Activated CD8-positive, alpha-beta memory T cell treated with anti-CD3 and anti-CD28 coated beads for 1 hour (primary cell): ENCODE results near the gene ACIN1.

Experiments
- DNase-seq, 2 donors: peaks; one replicate each; pipeline ENCODE4 v3.0.0-alpha.2; 2020; ENCODE audit warnings: low read depth in 1 of 2; ENCODE audit errors: extremely low read depth in 1 of 2

Gene ACIN1

DNA sequence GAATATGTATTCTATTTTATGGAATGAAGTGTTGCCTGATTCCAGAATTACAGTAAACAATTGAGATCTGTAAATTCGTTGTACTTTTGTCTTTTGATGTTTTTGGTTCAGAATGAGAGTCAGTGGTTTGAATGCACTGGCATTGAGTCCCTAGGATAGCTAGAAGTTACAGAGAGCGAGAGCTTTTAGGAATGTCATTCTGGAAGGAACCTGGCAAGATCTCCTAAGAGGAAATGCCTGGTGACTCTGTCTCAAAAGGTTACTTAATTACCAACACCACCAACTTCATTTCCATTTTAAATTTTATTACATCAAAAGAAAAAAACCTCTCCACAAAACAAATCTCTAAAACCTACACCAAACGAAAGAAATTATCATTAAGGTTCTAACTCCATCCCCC lies 30.1 kb upstream of the ACIN1 start:
- no peak for DNase-seq

GRCh38 chr14:23124337-23124954 lies 29.5 kb upstream of the ACIN1 start:
- DNase-seq, result no peak

GRCh38 chr14:23123419-23123818 lies 28.5 kb upstream of the ACIN1 start:
- DNase-seq, result no peak

GRCh38 chr14:23122086-23122485 lies 27.1 kb upstream of the ACIN1 start:
- no peak for DNase-seq

DNA sequence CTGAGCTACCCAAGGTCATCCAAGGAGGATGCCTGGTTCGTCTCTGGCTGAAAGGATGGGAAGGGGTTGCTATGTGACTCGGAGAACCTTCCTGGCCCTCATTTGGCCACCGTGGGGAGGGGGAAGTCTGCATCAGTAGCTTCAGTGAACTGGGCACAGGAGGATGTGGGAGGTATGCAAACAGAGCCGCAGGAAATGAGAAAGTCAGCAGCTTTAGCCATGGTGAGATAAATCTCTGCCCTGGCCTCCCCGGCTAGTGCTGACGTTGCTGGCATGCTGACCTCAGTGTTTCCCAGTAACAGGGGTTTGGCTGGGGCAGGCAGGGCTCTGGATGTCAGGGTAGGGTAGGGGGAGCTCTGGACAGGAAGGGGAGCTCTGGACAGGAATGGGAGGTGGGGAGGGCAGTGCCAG lies 26.4 kb upstream of the ACIN1 start:
- no peak for DNase-seq

DNA sequence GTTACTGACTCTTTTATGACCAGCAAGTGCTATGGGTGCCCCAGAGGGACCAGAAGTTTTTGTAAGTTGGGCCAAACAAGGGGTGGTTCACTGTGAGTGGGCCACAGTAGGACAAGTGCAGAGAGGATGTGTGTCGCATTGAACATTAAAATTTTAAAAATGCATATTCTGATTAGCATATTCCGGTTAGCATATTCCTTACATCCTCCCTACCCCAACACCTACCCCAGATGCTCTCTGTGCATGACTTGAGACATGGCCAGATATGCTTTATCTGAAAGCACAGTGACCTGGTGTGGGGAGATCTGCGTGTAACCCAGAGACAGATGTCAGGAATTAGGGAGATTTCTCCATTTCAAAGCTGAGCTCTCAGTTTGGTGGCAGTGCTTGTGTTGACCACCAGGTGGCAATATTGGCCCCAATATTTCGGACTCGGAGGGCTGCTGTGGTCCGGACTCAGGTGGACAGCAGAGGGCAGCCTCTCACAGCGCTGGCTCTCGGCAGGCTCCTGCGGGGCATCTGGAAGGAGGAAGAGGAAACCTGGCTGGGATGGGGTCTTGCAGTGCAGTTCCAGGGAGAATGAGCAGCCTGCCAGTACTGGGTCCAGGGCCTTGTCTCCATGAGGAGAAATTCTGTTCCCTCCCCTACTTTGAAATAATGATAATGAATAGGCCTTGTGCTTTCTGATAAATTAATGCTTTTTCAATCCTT lies 25.8 kb upstream of the ACIN1 start:
- peak; percentile 50 to 56 for DNase-seq

GRCh38 chr14:23119363-23120327 lies 24.7 kb upstream of the ACIN1 start:
- DNase-seq, result no peak

DNA sequence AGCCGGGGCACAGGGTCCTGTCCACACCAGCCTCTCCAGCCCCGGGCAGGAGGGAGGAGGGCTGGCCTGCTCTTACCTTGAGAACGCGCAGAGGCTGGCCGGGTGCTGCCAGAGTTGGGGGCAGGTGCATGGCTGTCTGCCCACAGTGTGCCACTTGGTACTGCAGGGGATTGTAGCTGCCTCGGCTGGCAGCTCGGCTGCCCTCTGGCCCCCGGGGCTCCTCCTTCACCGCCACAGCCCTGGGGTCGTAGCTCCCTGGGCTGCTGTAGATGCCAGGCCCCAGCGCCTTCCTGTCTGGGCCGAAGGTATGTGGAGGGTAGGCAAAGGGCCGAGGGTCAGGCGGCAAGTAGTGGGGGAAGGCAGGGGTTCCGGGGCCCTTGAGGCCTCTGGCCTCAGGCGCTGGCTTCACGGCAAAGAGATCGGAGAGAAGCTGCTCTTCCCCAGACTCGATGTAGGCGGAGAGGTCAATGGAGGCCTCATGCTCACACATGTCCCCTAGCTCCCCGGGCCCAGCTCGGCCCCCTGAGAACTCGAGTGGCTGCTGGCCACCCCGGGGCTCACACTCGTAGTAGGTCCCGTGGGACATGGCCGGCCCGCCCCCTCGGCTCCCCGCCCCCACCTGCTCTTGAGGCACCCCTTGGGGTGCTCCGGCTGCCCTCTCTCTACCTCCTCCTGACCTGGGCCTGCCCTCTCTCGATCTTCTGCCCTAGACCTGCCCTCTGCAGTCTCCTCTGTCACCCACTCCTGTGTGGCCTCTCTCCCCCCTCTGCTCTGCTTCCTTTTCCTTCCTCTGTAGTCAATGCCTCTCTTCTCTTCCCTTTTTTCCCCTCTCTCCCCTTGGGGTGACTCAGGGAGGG lies 23.8 kb upstream of the ACIN1 start, which contains the start of gene CEBPE:
TSS of gene CEBPE (minus strand) at position 750 of the 857 bp plus-strand sequence. CDS start at position 586, 164 bp downstream.
- no peak for DNase-seq

DNA sequence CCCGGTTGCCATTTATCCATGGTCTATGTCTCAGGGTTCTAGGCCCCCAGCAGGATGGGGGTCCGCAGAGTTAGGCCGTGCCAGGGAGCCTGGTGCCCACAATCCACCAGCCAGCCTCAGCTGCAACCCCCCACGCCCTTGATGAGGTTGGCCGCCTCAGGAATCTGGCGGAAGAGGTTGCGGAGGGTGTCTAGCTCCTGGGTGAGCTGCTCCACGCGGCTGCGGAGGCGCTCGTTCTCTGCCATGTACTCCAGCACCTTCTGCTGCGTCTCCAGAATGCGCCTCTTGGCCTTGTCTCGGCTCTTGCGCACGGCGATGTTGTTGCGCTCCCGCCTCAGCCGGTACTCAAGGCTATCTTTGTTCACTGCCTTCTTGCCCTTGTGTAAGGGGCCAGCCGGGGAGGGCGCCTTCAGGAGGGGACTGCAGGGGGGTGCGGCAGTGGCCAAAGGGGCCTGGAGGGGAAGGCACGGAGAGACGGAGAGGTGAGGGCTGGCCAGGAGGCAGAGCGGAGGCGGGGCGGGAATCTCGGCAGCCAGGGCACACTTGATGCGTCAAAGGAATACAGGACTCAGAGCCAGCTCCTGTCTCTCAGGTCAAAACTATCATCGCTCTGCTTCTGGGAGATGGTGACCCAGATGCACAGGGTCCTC lies 22.6 kb upstream of the ACIN1 start:
- no peak for DNase-seq

- DNase-seq, result no peak
These were observed 21.0 kb upstream of the ACIN1 start for GRCh38 chr14:23115918-23116317.

DNA sequence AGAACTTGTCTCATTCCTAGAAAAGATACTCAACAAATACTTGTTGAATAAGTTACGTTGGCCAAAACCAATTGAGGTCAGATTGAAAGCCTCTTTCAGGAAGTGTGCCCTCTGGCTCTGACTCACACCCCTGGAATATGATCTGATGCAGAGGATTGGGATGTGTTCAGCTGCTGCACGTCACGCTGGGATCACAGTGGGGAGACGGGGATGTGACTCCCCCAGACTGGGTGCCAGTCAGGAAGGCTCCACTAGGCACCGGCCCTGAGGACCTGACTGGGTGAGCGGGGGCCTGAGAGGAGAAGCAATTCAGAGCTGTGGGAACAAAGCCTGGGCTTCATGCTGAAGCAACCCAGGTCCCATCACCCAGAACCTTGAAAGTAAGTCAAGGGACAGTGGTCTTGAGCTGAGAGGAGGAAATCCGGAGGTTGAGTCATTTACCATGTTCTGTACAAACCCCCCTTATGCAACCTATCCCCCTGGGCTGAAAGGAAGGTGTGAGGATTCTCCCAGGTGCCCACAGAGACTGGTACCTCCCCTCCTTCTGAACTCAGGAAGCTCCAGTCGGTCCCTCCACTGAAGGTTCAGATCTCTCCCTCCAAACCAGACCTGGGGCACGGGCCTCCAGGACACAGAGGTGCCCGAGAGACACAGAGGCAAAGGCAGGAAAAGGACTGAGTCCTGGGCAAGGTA lies 20.2 kb upstream of the ACIN1 start:
- DNase-seq, result no peak

- no peak for DNase-seq
These were observed 19.7 kb upstream of the ACIN1 start for GRCh38 chr14:23114669-23115038.

- no peak for DNase-seq
These were observed 19.2 kb upstream of the ACIN1 start for GRCh38 chr14:23114120-23114458.

GRCh38 chr14:23113431-23114119 lies 18.6 kb upstream of the ACIN1 start:
- no peak for DNase-seq

GRCh38 chr14:23112359-23113178 lies 17.6 kb upstream of the ACIN1 start:
- DNase-seq, result no peak

DNA sequence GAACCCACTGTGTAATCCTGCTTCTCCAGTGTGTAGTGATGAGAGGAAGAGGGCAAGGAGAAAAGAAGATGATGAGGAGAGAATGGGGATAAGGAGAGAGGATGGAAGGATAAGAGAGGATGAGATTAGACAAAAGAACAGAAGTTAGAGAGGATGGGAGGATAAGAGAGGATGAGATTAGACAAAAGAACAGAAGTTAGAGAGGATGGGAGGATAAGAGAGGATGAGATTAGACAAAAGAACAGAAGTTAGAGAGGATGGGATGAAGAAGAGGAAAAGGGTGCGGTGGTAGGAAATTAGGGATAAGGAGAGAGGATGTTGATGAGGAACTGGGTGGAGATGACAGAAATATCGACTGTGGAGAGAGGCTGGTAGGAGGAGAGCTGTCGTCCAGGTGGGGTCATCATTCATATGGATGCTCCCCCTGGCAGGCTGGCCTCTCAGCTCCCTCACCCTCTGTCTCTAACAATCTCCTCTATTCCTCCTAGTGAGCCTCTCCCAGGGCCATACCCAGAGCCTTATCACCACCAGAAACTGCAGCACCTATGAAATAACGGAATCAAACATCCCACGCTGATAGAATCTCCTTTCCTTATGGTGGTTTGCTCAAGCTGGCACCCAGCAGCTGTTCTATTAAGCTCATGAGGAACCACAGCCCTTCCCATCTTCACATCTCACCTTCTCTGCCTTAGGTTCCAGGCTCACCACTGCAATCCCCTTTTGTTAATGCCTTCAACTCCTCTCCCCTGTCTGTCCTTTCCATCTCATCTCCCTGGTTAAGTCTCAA lies 15.8 kb upstream of the ACIN1 start:
- no peak for DNase-seq

DNA sequence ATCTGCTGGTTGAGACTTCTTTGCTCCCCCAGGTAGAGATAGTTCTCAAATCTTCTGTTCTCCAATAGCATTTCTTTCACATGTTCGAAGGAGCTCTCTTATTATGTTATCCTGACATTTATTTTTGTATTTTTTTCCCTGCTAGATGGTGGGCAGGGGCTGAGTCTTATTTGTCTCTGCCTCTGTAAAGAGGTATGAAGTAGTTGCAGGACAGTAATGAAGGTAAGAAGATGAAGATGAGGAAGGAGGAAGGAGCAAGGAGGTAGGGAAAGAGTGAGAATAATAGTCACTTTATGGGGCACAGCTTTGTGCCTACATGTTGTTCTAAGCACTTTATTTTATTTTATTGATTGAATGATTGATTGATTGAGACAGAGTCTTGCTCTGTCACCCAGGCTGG lies 14.8 kb upstream of the ACIN1 start:
- no peak for DNase-seq
